SH-SY5Y (cell line): ENCODE measurements around the gene UBAC1.

Experiments used
- GATA2 ChIP-seq: IDR thresholded peaks from 2 replicates; pipeline ENCODE4 v1.6.1; 2011; ENCODE audit warnings: mild to moderate bottlenecking, low read depth, low read length
- GATA3 ChIP-seq: IDR thresholded peaks from 2 replicates; pipeline ENCODE4 v1.6.1; 2011; ENCODE audit warnings: low read depth, mild to moderate bottlenecking, low read length, moderate library complexity

Gene UBAC1

DNA sequence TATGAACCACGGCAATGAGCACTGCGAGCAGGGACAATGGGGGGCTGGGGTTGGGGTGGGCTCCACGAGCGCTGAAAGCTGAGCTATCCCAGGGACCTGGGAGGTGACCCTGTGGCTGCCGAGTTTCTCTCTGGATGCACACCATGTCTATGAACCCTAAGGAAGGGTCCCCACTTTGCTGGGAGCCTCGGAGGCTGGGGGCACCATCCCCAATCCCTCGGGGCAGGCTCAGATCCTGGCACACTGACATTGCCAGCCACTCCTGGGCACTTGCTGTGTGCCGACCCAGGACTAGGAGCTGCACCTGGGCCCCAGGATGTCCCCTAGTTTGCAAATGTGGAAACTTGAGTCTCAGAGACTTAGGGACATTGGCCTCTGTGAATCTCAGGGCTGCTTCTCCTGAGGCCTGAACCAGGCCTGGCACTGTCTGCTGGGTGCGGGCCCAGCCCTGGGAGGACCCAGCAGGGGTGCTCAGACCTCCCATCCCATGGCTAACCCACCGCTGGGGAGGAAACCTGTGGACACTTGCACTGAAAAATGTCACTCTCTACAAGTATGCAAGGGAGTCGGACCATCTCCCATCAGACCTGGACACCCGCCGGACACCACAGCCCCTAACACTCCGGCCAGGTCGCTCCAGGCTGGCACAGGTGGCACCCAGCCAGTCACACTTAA is 40.8 kb downstream of the UBAC1 start:
- no peak for TF ChIP-seq GATA2
- no peak for TF ChIP-seq GATA3

DNA sequence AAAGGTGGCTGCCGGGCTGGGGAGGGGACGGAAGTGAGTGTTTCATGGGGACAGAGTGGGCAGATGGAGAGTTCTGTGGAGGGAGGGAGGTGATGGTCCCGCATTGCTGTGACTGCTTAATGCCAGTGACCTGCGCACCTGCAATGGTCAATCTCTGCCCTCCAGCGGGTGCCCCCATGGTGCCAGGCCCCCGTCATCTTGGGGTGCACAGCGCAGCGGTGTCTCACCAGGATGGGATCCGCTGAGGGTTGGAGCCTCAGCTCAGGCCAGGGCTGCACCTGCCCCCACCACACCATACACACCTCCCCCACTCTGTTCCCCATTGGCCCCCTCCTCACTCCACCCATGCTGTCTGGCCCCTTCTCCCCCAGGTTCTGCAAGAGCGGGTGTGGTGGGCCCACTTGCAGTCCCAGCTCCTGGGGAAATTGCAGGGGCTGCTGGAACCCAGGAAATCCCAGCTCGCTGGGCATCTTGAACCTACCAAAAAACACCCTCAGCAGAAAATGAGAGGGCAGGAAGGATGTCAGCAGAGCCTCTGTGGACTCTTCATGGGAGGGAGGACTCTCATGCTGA is 41.8 kb downstream of the UBAC1 start:
- TF ChIP-seq GATA2, result no peak
- TF ChIP-seq GATA3, result no peak

DNA sequence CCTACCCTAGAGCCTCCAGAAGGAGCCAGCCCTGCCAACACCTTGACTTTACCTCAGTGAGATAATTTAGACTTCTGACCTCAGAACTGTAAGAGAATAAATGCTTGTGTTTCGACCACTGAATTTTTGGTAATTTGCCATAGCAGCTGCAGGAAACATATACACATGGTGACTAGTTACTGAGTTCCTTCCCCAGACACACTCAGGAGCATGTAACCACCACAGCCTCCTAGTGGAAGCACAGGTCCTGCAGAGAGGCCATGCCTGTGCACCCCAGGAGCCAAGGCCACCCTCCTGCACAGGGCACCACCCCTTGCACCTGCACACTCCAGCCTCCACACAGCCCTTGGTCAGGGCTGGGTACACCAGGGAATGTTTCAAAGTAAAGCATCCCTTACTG is 46.3 kb downstream of the UBAC1 start:
- TF ChIP-seq GATA3 (no peak), GATA2 (no peak)

DNA sequence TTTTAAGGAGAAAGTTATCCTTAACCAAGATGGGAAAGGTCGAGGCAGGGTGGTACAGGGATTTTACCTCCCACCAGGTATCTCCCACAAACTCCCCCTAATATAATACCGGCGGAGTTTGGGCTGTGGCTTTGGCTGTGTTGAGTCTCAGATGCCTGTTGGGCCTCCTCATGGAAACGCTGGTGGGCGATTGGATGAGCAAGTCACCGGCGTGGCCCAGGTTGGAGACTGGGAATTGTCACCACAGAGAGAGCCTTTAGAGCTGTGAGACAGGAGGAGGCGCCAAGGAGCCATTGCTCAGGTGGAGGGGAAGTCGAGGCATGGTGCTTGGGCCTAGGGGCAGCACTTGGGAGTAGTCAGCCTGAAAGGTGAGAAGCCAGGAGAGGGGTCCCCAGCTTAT is 50.4 kb downstream of the UBAC1 start:
- no peak for TF ChIP-seq GATA3

DNA sequence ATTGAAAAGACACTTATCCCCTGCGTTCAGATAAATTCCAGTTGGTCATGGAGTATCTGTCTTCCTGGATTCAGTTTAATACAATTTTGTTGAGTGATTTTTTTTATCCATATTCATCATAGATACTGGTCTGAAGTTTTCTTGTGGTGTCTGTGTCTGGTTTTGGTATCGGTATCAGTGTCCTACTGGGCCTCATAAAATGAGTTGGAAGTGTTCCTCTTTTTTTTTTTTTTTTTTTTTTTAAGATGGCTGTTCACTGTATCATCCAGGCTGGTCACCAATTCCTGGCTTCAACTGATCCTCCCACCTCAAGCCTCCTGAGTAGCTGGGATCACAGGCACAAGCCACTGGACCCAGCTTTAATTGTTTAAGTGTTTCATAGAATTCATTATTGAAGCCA is 51.0 kb downstream of the UBAC1 start:
- no peak for TF ChIP-seq GATA2
- TF ChIP-seq GATA3, result no peak

DNA sequence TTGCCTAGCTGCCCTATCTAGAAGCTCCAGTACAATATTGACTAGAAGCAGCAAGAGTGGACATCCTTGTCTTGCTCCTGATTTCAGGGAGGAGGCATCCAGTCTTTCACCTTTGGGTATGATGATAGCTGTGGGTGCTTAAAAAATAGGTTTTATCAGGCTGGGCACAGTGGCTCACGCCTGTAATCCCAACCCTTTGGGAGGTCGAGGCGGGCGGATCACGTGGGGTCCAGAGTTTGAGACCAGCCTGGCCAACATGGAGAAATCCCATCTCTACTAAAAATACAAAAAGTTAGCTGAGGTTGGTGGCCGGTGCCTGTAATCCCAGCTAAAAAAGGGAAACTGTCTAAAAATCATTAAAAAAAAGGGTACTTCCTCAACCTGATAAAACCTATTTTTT is 51.8 kb downstream of the UBAC1 start:
- no peak for TF ChIP-seq GATA2
- no peak for TF ChIP-seq GATA3

DNA sequence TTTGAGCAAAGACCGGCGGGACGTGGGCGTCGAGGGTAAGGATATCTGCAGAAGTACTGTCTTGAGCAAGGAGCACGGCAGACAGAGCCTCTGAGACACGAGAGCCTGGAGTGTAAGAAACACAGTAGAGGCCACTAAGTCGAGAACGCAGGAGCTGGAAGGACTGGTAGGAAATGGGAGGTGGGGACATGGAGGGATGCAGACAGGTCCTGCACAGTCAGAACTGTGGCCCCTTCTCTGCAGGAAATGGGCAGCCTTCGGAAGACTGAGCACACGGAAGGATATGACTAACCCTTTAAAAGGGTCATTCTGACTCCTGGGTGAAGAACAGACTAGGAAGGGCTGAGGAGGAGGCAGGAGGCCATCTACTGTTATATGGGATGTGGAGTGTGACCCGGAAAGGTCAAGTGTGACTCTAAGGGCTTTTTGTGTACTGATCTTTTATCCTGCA is 52.4 kb downstream of the UBAC1 start:
- TF ChIP-seq GATA2, result no peak

DNA sequence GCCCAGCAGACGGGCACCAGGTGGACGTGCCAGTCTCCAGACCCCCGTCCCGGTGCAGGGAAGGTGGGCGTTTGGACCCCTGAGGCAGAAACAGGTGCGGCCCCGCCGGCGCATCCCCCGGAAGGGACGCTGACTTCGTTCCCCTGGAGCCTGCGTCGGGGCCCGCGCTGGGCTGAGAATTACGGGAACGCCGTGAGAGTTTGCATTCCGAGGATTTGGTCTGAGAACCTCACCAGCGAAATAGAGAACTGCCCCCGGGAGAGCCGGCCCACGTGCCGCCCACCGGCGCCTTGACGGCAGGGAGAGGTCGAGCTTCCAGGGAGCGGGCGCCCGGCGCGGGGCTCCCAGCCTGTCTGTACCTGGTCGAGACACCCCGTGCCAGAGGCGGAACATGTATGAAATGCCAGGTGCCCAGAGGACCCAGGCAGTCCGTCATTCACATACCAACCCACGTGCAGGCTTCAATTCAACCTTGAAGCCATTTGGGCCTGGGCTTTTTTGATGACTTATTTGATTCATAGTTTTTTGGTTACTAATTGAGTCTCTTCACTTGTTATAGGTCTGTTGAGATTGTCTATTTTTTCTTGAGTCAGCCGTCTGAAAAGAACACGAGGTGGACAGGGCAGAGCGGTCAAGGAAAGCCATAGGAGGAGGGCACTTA is 53.0 kb downstream of the UBAC1 start:
- TF ChIP-seq GATA3, result no peak
- TF ChIP-seq GATA2, result no peak

DNA sequence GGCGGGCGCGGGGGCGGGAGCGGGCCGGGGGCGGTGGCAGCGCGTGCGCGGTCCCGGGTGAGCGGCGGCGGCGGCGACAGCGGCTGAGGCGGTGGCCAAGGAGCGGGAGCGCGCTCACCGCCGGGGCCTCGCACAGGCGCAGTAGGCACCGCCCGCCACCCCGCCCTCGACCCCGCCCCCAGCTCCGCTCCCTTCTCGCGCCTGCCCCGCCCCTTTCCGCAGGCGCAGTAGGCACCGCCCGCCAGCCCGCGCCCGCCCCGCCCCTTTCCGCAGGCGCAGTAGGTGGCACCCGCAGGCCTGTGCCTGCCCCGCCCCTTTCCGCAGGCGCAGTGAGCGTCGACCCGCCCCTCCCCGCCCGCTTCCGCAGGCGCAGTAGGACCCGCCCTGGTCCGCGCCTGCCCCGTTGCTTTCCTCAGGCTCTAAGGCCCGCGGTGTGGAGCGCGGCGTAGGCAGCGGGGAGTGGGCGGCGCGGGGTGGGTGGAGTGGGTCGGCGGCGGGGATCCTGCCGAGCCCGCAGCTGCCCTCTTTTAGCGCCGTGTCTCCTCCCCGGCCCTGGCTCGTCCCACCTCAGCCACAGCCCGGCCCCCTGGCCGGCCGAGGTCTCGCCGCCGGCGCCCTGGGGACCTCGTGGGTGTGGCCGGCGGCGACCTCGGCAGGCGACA is 53.6 kb downstream of the UBAC1 start, which contains the start of gene CAMSAP1:
Gene CAMSAP1, minus strand, starts transcription at position 116 of the 662 bp plus-strand sequence. CDS start 387 bp downstream, outside the sequence.
- TF ChIP-seq GATA3 (no peak), GATA2 (no peak)

DNA sequence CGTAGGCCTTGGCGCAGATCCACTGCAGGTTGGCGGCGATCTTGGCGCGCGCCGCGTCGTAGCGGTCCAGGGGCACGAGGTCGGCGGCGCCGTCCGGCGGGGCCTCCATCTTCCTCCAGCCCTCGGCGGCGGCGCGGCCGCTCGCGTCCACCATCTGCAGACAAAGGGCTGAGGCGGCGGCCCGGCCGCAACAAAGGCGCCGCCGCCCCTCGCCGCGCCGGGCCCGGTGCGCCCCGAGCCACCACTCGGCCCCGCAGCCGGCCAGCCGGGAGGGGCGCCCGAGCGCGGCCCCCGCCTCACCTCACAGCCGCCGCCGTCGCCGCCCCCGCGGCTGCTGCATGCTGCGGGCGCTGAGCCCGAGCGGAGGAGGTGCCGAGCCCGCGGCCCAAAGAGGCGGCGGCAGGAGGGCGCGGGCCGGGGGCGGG is 54.2 kb downstream of the UBAC1 start:
- no peak for TF ChIP-seq GATA3
- TF ChIP-seq GATA2, result no peak

DNA sequence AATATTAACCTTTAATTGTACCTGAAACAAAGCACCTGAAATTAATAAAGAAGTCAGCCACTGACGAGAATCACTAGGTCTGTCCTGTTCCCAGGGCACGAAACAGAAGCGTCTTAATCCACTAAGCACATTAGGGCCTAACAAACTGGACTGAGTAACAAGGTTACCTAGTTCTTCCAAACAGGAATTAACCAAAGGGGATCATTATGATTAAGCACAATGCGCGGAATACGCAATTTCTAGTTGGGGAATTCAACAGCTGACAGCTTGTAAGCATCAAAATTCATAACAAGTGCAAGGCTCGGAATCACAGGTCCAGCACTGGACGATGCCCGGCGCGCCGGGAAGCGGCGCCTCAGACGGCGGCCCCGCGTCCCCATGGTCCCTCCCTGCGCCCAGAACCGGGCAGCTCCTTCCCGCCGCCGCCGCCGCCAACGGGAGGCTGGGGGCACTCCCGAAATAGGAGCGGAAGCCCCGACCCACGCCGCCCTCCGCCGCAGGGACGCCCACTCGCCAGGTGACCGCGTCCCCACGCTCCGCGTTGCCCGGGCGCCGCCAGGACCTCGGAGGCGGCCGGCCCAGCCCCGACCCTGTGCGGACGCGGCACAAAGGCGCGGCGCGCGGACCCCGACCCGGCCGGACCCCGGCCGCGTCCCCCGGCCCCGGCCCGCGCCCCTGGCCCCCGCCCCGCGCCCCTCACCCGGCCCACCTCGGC is 54.7 kb downstream of the UBAC1 start:
- TF ChIP-seq GATA3, result no peak
- no peak for TF ChIP-seq GATA2

DNA sequence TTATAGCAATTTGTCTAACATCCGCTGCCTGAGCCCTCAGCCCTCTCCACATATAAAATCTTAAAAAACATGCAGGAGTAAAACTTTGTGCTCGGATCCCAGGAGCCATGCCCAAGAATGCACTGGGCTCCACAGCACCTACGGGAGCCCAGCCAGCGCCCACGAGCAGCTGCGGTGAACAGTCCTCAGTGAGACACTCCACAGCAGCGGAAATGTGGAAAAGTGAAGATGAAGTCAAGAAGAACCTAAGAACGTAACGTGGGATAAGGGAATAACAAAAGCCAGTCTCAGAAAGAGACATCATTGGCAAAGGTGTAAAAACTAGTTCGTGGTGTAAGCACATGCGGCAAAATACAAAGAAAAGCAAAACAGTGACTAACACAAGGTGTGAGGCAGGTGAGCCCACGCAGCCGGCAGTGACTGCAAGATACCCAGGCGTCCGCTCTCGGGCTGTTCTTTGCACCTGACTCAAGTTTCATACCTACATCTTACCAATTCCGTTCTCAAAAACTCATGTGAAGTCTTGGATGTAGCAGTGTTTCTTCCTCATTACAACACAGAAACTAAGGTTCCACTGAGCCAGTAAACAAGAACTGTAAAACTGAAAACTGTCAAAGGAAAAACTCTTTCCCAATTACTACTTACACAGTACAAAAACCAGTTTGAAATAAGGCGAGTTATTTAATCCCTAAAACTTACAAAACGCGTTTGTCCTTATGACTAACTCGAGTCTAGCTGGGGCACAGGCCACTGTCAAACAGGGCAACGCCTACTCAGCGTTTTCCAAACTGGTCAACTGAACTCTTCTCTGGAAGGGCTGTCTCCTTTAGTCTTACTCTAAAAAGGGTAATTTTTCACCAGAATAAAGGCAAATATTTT is 55.6 kb downstream of the UBAC1 start:
- TF ChIP-seq GATA2 (no peak), GATA3 (no peak)
